Stimulated activated CD4-positive, alpha-beta T cell treated with anti-CD3 and anti-CD28 coated beads, Interleukin-2, amount 100 ng/mL, for 24 hours (primary cell): Measurements from ENCODE around the gene KRTAP5-4.
"Not testable (repeated sequence)": the region's sequence is repeated elsewhere in the genome, so short reads cannot be mapped to it uniquely, and the experiment has no call there.

ENCODE experiments used
- DNase-seq, 2 donors: peaks; one replicate each; pipeline ENCODE4 v3.0.0-alpha.2; 2020

Gene KRTAP5-4

GRCh38 chr11:1652771-1653540 lies 31.0 kb upstream of the KRTAP5-4 start:
- DNase-seq: peak; percentile 83 to 86

GRCh38 chr11:1652442-1652770 lies 30.5 kb upstream of the KRTAP5-4 start:
- DNase-seq: no peak

GRCh38 chr11:1652026-1652425 lies 30.1 kb upstream of the KRTAP5-4 start:
- no peak for DNase-seq

- DNase-seq: no peak
Observed at GRCh38 chr11:1651411-1651980, 29.6 kb upstream of the KRTAP5-4 start.

- no peak for DNase-seq
Observed at GRCh38 chr11:1650918-1651262, 29.0 kb upstream of the KRTAP5-4 start.

- DNase-seq: no peak
Observed at GRCh38 chr11:1650034-1650917, 28.3 kb upstream of the KRTAP5-4 start.

GRCh38 chr11:1648653-1649420 lies 26.9 kb upstream of the KRTAP5-4 start:
- no peak for DNase-seq

GRCh38 chr11:1647901-1648652 lies 26.1 kb upstream of the KRTAP5-4 start:
- no peak for DNase-seq

GRCh38 chr11:1646540-1646939 lies 24.6 kb upstream of the KRTAP5-4 start:
- DNase-seq: not testable (repeated sequence)

- no peak for DNase-seq
Observed at GRCh38 chr11:1645357-1645821, 23.5 kb upstream of the KRTAP5-4 start.

- DNase-seq: no peak
Observed at GRCh38 chr11:1644601-1645356, 22.8 kb upstream of the KRTAP5-4 start.

GRCh38 chr11:1643146-1643690 lies 21.3 kb upstream of the KRTAP5-4 start:
- DNase-seq: no peak

- DNase-seq: no peak
Observed at GRCh38 chr11:1642288-1643145, 20.6 kb upstream of the KRTAP5-4 start.

- DNase-seq: no peak
Observed at GRCh38 chr11:1641096-1641495, 19.2 kb upstream of the KRTAP5-4 start.

- peak; percentile 40 to 48 for DNase-seq
Observed at GRCh38 chr11:1640076-1640946, 18.4 kb upstream of the KRTAP5-4 start.

- DNase-seq: no peak
Observed at GRCh38 chr11:1639666-1640065, 17.7 kb upstream of the KRTAP5-4 start.

- DNase-seq: no peak
Observed at GRCh38 chr11:1639102-1639620, 17.2 kb upstream of the KRTAP5-4 start.

- DNase-seq: no peak
Observed at GRCh38 chr11:1638344-1638743, 16.4 kb upstream of the KRTAP5-4 start.

GRCh38 chr11:1637628-1638027 lies 15.7 kb upstream of the KRTAP5-4 start:
- DNase-seq: no peak
